ENCODE data around the gene PBX3. TPM values are rescaled to one million over a fixed set of nuclear protein-coding genes. Genes with fewer than 3 reads are reported as not detected.
A peak's percentile ranks its signal among the peaks of the same experiment; 100 is the strongest.
"Not testable (repeated sequence)": the region's sequence is repeated elsewhere in the genome, so short reads cannot be mapped to it uniquely, and the experiment has no call there.

PBX3 gene
- total RNA-seq, 1 donor, result 22.4 TPM

DNA sequence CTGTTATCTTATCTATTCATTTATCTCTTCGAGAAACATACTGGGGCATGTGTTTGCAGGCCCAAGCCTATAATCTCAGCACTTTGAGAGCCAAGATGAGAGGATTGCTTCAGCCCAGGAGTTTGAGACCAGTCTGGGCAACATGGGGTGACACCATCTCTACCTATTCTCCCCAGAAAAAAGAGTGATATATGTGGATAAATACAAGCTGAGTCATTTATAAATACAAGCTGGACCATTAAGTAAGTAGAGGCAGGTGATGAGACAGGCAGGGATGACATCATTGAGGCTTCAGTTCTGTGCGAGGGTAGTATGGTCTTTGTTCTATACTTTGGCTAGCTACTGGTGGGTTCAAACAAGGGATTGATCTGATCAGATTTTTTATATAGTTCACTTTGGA lies 25.6 kb downstream of the PBX3 start:
- DNase-seq (ENCODE audit: low read depth in 2 of 3, low spot score in 2 of 3), result no peak

DNA sequence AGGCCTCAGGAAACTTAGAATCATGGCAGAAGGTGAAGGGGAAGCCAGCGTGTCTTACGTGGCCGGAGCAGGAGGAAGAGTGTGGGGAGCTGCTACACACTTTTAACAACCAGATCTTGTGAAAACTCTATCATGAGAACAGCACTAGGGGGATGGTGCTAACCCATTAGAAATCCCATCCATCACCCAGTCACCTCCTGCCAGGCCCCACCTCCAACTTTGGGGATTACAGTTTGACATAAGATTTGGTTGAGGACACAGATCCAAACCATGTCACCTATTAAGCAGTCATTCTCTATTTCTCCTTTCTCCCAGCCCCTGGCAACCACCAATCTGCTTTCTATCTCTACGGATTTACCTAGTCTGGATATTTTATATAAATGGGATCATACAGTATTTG lies 26.9 kb downstream of the PBX3 start:
- no peak for DNase-seq (ENCODE audit: low read depth in 2 of 3, low spot score in 2 of 3)

DNA sequence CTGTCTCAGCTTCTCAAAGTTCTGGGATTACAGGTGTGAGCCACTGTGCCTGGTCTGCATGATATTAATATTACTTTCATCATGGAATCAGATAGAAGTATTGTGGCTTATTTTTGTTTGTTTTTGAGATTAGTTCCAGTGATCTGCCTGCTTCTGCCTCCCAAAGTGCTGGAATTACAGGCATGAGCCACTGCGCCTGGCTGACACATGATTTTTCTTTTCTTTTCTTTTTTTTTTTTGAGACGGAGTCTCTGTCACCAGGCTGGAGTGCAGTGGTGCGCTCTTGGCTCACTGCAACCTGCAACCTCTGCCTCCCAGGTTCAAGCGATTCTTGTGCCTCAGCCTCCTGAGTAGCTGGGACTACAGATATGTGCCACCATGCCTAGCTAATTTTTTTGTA lies 29.6 kb downstream of the PBX3 start:
- not testable (repeated sequence) for DNase-seq (ENCODE audit: low read depth in 2 of 3, low spot score in 2 of 3)

DNA sequence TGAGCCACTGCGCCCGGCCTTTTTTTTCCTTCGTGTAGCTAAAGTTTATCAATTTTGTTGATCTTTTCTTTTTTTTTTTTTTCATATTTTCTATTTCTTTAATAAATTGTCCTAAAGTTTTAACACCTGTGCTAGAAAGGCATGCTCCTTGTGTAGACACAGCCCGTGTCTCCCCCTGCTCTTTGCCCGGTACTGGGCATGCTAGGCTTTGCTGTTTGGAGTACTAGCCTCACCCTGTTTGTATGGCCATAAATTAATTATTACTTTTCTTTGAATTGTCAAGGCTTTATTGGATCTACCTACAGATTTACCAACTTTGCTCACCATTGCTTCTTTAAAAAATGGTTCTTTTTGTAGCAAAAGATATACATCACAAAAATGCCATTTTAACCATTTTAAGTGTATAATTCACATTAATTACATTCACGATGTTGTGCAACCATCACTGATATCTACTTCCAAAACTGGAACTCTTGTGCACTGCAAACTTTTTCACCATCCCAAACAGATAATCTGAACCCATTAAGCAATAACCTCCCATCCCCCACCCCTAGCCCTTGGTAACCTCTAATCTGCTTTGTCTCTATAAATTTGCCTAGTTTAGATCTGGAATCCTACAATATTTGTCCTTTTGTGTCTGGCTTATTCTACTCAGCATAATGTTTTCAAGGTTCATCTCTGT lies 31.5 kb downstream of the PBX3 start:
- DNase-seq (ENCODE audit: low read depth in 2 of 3, low spot score in 2 of 3), result not testable (repeated sequence)

DNA sequence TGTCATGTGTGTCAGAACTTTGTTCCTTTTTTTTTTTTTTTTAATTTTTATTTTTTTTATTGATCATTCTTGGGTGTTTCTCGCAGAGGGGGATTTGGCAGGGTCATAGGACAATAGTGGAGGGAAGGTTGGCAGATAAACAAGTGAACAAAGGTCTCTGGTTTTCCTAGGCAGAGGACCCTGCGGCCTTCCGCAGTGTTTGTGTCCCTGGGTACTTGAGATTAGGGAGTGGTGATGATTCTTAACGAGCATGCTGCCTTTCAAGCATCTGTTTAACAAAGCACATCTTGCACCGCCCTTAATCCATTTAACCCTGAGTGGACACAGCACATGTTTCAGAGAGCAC lies 32.0 kb downstream of the PBX3 start:
- DNase-seq (ENCODE audit: low read depth in 2 of 3, low spot score in 2 of 3), result not testable (repeated sequence)

DNA sequence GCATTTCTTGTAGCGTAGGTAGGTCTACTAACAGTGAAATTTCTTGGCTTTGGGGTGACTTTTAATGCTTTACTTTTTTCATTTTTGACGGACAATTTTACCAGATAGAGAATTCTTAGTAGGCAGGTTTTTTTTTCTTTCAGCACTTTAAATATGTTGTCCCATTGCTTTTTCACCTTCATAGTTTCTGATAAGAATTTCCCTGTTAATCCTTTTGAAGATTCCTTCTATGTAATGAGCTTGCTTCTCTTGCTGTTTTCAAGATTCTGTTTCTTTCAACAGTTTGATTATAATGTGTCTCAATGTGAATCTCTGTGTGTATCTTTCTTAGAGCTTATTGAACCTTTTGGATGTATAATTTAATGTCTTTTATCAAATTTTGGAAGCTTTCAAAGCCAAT lies 35.5 kb downstream of the PBX3 start:
- DNase-seq (ENCODE audit: low read depth in 2 of 3, low spot score in 2 of 3), result no peak

DNA sequence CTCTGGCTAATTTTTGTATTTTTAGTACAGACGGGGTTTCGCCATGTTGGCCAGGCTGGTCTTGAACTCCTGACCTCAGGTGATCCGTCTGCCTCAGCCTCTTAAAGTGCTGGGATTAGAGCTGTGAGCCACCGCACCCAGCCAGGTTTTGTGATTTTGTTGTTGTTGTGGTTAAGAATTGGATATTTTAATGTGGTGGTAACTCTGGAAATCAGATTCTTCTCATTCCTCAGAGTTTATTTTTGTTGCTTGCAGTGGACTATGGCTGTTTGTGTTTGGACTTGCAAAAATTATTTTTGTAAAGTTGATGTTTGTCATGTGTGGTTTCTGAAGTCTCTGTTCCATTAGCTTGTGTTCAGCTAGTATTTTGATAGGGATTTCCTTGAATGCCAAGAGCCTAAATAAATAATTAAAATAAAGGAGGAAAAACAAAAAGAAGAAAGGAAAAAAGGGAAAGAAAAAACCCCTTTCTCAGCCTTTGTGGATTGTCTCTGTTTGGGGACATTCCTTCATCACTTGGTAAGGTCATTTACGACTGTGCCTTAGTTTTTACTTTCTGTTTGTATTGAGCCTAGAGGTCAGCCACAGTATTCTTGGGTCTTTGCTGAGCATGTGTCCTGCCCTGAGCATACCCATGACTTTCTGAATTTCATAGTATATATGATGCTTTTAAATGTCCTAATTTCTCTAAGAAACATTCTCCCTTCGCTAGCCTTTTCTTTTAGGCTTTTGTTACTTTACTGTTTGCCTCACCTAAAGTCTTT lies 37.3 kb downstream of the PBX3 start:
- no peak for DNase-seq (ENCODE audit: low read depth in 2 of 3, low spot score in 2 of 3)

DNA sequence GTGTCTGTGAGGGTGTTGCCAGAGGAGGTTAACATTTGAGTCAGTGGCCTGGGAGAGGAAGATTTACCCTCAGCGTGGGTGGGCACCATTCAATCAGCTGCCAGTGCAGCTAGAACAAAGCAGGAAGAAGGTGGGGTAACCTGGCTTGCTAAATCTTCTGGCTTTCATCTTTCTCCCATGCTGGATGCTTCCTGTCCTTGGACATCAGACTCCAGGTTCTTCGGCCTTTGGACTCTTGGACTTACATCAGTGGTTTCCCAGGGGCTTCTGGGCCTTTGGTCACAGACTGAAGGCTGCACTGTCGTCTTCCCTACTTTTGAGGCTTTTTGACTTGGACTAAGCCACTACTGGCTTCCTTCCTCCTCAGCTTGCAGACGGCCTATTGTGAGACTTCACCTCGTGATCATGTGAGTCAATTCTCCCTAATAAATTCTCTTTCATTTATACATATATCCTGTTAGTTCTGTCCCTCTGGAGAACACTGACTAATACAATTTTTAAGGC lies 38.1 kb downstream of the PBX3 start:
- peak in 2 of 3 donors; percentile 35 to 49 for DNase-seq (ENCODE audit: low read depth in 2 of 3, low spot score in 2 of 3)

DNA sequence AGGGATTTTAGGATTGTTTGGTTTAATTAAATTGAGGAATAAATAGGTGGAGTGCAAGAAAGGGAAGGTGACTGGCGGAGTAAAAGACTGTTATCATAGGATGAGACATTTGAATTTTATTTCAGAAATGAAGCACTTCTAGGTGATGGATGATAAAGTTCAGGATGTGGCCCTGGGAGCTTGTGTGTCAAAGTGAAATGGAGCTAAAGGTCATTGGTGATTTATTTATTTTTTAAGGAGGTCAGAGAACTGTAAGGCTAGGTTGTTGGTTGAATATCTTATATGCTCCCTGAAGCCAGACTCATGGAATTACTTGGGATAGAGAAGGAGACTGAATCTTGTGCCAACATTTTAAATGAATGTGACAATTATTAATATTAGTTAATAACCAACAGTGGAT lies 40.5 kb downstream of the PBX3 start:
- DNase-seq (ENCODE audit: low read depth in 2 of 3, low spot score in 2 of 3), result no peak

DNA sequence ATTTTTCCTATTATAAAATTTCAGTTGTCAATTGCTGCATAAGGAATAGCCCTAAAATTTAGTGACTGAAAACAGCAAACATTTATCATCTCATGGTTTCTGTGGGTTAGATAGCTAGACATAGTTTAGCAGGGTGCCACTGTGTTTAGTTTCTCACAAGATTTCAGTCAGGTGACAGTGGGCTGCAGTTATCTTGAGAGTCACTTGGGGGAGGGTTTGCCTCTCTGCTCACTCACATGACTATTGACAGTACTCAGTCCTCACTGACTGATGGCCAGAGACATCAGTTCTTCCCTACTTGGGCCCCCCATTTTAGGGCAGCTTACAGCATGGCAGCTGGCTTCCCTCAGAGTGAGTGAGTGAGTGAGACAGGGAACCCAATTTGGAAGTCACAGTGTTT lies 42.0 kb downstream of the PBX3 start:
- DNase-seq (ENCODE audit: low read depth in 2 of 3, low spot score in 2 of 3), result no peak

DNA sequence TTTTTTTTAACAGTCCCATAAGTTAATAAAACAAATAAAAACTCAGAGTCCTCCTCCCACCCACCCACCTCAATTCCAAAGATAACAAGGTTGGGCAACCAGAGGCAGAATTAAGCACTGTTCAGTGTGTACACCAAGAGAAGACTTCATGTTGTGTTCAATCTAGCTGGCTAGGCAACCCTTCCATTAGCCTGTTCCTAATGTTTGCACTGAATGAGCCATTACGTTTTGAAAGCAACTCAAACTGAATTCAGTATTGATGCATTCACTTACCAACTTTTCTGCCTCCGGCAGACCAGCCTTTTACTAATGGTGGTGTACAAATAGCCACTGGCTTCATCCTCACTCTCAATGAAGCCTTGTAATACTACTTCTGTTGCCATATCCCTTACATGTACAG lies 47.5 kb downstream of the PBX3 start:
- no peak for DNase-seq (ENCODE audit: low read depth in 2 of 3, low spot score in 2 of 3)

DNA sequence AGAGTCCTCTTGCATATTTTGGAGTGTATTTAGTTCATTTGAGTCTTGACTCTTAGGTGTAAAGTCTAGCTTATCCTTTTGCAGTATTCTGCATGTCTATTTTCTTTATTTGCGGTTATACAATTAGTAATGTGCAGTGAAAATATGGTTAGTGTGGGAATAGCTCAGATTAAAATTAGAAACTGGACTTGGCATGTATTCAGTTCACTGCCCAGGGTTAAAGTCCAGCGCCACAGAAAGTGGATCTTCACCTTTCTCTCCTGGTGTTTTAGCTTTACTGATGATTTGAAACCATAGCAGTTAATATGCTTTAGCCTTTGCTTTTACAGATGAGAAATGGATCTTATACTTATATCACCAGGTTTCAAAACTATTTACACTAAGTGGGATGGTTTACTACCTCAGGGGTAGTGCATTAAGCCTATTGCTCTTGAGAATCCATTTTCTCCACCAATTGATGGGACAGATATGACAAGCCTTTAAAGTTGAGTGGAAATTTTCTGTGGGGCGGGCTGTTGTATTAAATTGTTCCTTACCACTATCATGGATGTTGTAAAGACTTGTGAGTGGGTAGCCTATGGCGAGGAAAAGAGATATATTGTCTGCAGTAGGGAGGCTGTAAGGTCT lies 48.9 kb downstream of the PBX3 start:
- no peak for DNase-seq (ENCODE audit: low read depth in 2 of 3, low spot score in 2 of 3)

DNA sequence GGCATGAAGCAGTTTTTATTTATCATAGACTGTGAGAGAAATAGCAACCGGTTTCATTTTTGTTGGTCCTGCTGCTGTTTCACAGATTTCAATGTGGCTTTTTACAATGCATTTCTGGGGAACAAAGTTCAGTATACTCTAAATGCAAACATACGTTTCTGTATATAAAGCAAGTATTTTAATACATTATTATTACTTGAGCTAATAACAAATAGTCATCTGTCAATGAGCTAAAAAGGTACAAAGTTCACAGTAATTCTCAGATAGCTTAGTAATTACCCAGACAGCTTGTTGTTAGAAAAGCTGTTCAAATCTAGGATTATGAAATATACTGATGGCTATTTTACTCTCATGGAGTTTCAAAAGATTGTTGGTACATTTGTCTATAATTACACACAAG lies 50.8 kb downstream of the PBX3 start:
- DNase-seq (ENCODE audit: low read depth in 2 of 3, low spot score in 2 of 3), result no peak

DNA sequence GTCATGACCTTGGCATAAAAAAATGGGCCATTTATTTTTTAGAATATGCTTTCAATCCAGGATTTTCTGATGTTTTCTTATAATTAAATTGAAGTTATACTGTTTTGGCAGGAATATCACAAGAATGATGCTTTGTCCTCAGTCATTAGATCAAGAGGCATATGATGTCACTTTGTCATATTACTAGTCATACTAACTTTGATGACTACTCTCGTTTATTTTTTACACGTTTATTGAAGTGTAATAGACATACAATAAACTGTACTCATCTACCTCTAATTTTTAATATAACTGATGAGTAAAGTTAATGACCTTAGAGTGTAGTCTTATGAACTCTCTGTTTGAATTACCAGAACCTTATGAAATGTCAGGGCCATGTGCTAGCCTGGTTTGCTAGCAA lies 56.4 kb downstream of the PBX3 start:
- no peak for DNase-seq (ENCODE audit: low read depth in 2 of 3, low spot score in 2 of 3)

DNA sequence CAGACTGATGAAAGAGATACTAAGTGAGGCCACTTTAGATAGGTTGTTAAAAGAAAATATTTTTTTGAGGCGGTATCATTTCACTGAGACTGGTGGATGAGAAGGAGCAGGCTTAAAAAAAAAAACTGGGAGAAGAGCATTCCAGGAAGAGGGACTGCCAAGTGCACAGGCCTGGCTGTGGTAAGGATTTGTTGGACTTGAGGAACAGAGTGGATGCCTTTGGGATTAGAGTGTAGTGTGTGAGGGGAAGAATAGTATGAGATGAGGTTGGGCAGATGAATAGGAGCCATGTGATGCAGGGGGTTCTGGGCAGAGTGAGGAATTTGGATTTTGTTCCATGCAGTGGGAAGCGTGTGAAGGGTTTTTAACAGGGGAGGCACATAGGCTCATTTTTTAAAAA lies 57.9 kb downstream of the PBX3 start:
- no peak for DNase-seq (ENCODE audit: low read depth in 2 of 3, low spot score in 2 of 3)

DNA sequence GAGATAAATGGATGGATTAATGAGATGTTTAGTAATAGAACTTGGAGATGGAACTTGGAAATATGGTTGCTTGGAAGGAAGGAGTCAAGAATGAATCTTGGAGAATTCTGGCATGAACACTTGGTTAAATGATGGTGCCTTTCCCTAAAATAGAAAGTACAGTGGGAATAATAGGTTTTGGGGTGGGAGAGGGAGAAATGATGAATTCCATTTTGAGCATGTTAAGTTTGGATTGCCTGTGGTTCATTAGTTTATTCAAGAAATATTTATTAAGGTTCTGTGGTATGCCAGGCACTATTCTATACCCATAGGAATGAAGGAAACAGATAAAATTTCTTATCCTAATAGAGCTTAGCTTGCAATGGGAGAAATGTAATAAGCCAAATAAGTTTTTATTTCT lies 58.4 kb downstream of the PBX3 start:
- DNase-seq (ENCODE audit: low read depth in 2 of 3, low spot score in 2 of 3), result no peak

DNA sequence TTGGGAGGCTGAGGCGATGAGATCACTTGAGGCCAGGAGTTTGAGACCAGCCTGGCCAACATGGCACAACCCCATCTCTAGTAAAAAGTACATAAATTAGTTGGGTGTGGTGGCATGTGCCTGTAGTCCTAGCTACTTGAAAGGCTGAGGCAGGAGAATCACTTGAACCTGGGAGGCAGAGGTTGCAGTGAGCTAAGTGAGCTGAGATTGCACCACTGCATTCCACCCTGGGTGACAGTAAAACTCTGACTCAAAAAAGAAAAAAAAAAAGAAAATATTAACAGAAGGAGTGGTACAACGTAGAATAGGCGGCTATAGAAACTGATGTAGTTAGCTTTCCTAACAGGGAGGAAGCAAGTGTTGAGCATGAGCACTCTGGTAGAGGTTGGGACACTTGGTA lies 59.9 kb downstream of the PBX3 start:
- no peak for DNase-seq (ENCODE audit: low read depth in 2 of 3, low spot score in 2 of 3)

DNA sequence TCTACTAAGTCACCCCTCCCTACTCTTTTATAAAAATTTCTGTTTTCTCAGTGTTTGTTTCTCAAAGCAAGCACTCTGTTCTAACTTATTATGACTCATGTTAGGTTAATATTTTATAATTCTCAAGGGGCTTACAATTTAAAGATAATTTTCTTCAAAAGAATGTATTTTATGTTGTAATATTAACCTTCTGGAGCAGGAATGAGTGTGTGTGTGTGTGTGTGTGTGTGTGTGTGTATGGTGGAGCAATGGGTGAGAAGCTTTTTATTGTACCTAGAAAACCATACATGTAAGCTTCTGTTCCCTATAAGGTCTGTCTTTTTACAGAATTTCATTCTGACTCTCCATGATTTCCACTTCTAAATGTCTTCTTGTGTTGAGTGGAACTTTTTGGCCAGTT lies 63.0 kb downstream of the PBX3 start:
- no peak for DNase-seq (ENCODE audit: low read depth in 2 of 3, low spot score in 2 of 3)

DNA sequence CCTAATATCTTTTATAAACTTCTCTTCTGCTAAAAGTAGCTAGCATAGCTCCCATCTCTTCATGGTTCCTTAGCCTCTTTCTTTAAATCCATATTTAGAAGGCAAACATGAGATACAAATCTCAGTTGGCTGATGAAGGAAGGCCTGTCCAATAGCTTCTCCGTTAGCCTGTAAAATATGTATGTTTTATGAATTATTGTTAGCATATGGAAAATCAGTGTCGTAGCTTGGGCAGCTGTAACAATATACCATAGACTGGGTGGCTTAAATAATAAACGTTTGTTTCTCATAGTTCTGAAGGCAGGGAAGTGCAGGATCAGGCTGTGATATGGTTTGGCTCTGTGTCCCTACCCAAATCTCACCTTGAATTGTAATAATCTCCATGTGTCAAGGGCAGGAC lies 63.8 kb downstream of the PBX3 start:
- DNase-seq (ENCODE audit: low read depth in 2 of 3, low spot score in 2 of 3), result no peak

DNA sequence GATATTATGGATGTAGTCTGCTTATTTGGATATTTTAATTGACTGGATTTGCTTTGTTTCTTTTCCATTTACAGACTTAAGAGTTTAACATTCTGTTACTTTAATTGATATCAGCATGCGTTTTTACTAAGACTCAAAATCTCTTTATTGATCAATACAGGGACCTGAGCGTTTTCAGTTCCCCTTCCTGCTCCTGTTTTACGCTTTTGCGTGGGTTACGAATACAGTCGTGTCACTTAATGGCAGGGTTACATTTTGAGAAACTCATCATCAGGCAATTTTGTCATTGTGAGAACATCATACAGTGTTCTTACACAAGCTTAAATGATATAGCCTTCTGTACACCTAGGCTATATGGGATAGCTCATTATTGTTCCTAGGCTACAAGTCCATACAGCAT lies 65.2 kb downstream of the PBX3 start:
- DNase-seq (ENCODE audit: low read depth in 2 of 3, low spot score in 2 of 3), result no peak

DNA sequence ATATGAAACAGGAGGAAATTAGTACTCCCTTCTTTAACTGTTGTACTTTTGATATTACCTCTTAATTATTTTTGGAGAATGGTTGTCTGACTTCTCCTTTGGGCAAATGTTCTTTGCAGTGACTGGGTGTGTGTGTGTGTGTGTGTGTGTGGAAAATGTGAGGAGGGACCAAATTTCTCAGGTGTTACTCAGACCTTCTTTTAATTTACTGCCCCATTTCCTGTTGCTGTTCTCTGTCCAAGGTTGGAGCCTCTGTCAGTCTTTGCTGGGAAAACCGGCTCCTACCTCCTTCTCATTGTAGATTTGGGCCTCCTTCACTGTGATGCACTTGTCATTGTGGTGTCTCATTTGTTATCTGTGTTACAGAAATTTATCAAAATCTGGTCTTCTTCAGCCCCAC lies 68.4 kb downstream of the PBX3 start:
- DNase-seq (ENCODE audit: low read depth in 2 of 3, low spot score in 2 of 3), result no peak

DNA sequence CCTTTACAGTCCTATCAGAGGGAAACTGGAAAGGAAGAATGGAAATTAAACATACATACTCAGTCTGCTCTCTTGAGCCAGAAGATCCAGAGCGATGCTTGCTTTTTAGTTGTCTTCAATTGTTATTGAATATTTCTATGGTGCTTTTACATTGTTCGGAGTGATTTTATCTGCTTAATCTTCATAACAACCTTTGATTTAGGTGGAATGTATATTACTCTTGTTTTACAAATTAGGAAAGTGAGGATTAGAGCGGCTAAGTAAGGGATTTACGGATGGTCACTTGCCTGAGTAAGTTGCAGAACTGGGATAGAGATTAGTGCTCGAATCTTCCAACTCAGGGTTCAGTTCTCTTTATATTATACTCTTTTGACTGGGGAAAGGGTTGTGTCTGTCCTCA lies 69.1 kb downstream of the PBX3 start:
- DNase-seq (ENCODE audit: low read depth in 2 of 3, low spot score in 2 of 3), result no peak
